Fibroblast of upper back skin (primary cell): ENCODE data around the gene PADI4.
"Not testable (repeated sequence)": the region's sequence is repeated elsewhere in the genome, so short reads cannot be mapped to it uniquely, and the experiment has no call there.

Experiments
- DNase-seq: peaks from one replicate; pipeline ENCODE4 v3.0.0-alpha.2; 2013

Gene PADI4

GRCh38 chr1:17314491-17314971 is 6.5 kb downstream of the PADI4 start:
- DNase-seq, result no peak

GRCh38 chr1:17315542-17316130 is 7.6 kb downstream of the PADI4 start:
- no peak for DNase-seq

- DNase-seq, result no peak
Measured at GRCh38 chr1:17316704-17317103, 8.7 kb downstream of the PADI4 start.

GRCh38 chr1:17318262-17318661 is 10.3 kb downstream of the PADI4 start:
- DNase-seq, result no peak

- no peak for DNase-seq
Measured at GRCh38 chr1:17319561-17320350, 11.8 kb downstream of the PADI4 start.

- not testable (repeated sequence) for DNase-seq
Measured at GRCh38 chr1:17321857-17322390, 13.9 kb downstream of the PADI4 start.

GRCh38 chr1:17328855-17329254 is 20.9 kb downstream of the PADI4 start:
- DNase-seq, result no peak

GRCh38 chr1:17329610-17330009 is 21.6 kb downstream of the PADI4 start:
- DNase-seq, result no peak

GRCh38 chr1:17330856-17331255 is 22.9 kb downstream of the PADI4 start:
- no peak for DNase-seq

- DNase-seq, result no peak
Measured at GRCh38 chr1:17333081-17333480, 25.1 kb downstream of the PADI4 start.

GRCh38 chr1:17335821-17336710 is 28.1 kb downstream of the PADI4 start:
- DNase-seq, result peak; percentile 57

- no peak for DNase-seq
Measured at GRCh38 chr1:17338706-17339493, 30.9 kb downstream of the PADI4 start.

GRCh38 chr1:17339521-17339920 is 31.5 kb downstream of the PADI4 start:
- no peak for DNase-seq

GRCh38 chr1:17340358-17340757 is 32.4 kb downstream of the PADI4 start:
- peak; percentile 3 for DNase-seq

GRCh38 chr1:17342014-17342441 is 34.0 kb downstream of the PADI4 start:
- no peak for DNase-seq

GRCh38 chr1:17345506-17345905 is 37.5 kb downstream of the PADI4 start:
- not testable (repeated sequence) for DNase-seq

- no peak for DNase-seq
Measured at GRCh38 chr1:17346046-17346789, 38.2 kb downstream of the PADI4 start.

- peak; percentile 12 for DNase-seq
Measured at GRCh38 chr1:17347769-17348592, 40.0 kb downstream of the PADI4 start.

- no peak for DNase-seq
Measured at GRCh38 chr1:17348593-17349234, 40.7 kb downstream of the PADI4 start.

- DNase-seq, result no peak
Measured at GRCh38 chr1:17350083-17350482, 42.1 kb downstream of the PADI4 start.
